K562 (cell line): ENCODE results near the gene SNIP1. TPM values are rescaled to one million over a fixed set of nuclear protein-coding genes. Genes with fewer than 3 reads are reported as not detected.

Experiments
- ARID1B ChIP-seq: fragments of 450-650 bp; IDR thresholded peaks from 2 replicates; pipeline ENCODE4 v1.6.1; 2016; ENCODE audit warnings: antibody characterized with exemption, mild to moderate bottlenecking, inconsistent platforms
- CREM ChIP-seq: IDR thresholded peaks from 2 replicates; pipeline ENCODE4 v1.6.1; 2014; ENCODE audit warnings: antibody characterized with exemption, low read depth
- DACH1 ChIP-seq: fragments of 450-650 bp; IDR thresholded peaks from 2 replicates; pipeline ENCODE4 v1.6.1; 2018; ENCODE audit not compliant: partially characterized antibody
- E2F1 ChIP-seq: sonication (generic); formaldehyde crosslinking; IDR thresholded peaks from 2 replicates; pipeline ENCODE4 v1.8.1; 2023; ENCODE audit warnings: mild to moderate bottlenecking, missing genetic modification reagents, moderate library complexity
- E2F6 ChIP-seq, 2 experiments: IDR thresholded peaks; 2 replicates each; pipeline ENCODE4 v1.6.1; 2011; ENCODE audit warnings: borderline replicate concordance in 1 of 2, control low read depth in 1 of 2, low read depth in 1 of 2, low read length in 1 of 2, mild to moderate bottlenecking in 1 of 2, mixed read lengths in 1 of 2, moderate library complexity in 1 of 2; ENCODE audit not compliant: insufficient read depth in 1 of 2, insufficient read length in 1 of 2, poor library complexity in 1 of 2, severe bottlenecking in 1 of 2; ENCODE audit errors: extremely low read depth in 1 of 2
- EP400 ChIP-seq: fragments of 450-650 bp; IDR thresholded peaks from 2 replicates; pipeline ENCODE4 v1.6.1; 2017; ENCODE audit warnings: antibody characterized with exemption, mild to moderate bottlenecking, moderate library complexity
- MLLT1 ChIP-seq, 2 experiments: fragments of 450-650 bp; IDR thresholded peaks; 2 replicates each; pipeline ENCODE4 v1.6.1; 2016
- MXI1 ChIP-seq: IDR thresholded peaks from 2 replicates; pipeline ENCODE4 v1.6.1; 2011; ENCODE audit warnings: low read depth, mild to moderate bottlenecking, improper control_type of control experiment, low read length
- NFRKB ChIP-seq: fragments of 450-650 bp; IDR thresholded peaks from 2 replicates; pipeline ENCODE4 v1.6.1; 2016; ENCODE audit warnings: low read depth
- RNF219 ChIP-seq: fragments of 250-450 bp; sonication (Bioruptor Pico); IDR thresholded peaks from 2 replicates; pipeline ENCODE4 v1.5.0; 2022; ENCODE audit warnings: mild to moderate bottlenecking
- USF1 ChIP-seq: sonication (generic); formaldehyde crosslinking; IDR thresholded peaks from 2 replicates; pipeline ENCODE4 v1.9.0; 2022; ENCODE audit warnings: mild to moderate bottlenecking, missing genetic modification reagents
- WHSC1 ChIP-seq: IDR thresholded peaks from one replicate; pipeline ENCODE4 v1.6.1; 2012; ENCODE audit warnings: low read length, control low read depth, inconsistent platforms
- ZBTB33 ChIP-seq: sonication (generic); formaldehyde crosslinking; IDR thresholded peaks from 2 replicates; pipeline ENCODE4 v1.8.1; 2023; ENCODE audit warnings: mild to moderate bottlenecking, missing genetic modification reagents
- ZBTB9 ChIP-seq: fragments of 450-650 bp; formaldehyde crosslinking; IDR thresholded peaks from 2 replicates; pipeline ENCODE4 v1.4.0; 2020; ENCODE audit warnings: mild to moderate bottlenecking, moderate library complexity
- ZNF707 ChIP-seq: fragments of 250-450 bp; sonication (Bioruptor Pico); conservative IDR thresholded peaks from 2 replicates; pipeline ENCODE4 v1.8.0; 2022; ENCODE audit warnings: inconsistent platforms, mild to moderate bottlenecking, moderate library complexity
- ZNF79 ChIP-seq: fragments of 250-450 bp; sonication (Bioruptor Pico); IDR thresholded peaks from 2 replicates; pipeline ENCODE4 v1.4.0; 2020; ENCODE audit warnings: low read depth, mild to moderate bottlenecking, moderate library complexity
- polyA plus RNA-seq, 8 experiments: library from polyadenylated mRNA; depleted of rRNA in 4 of 8; stranded (reverse) in 5 of 8; unstranded in 3 of 8; fragments of >200 nt; fragmentation: Nextera tagmentation in 2 of 8; fragmentation: Illumina TruSeq in 1 of 8; extraction: Ambion mirVana in 2 of 8; extraction: Trizol in 1 of 8; gene quantifications; 2 replicates each; pipeline versions ENCODE4 v1.2.1 to v1.2.3, GENCODE V29; 2011 to 2014; ENCODE audit warnings: inconsistent platforms in 1 of 8, missing spikeins in 1 of 8
- total RNA-seq, 7 experiments: library from RNA; depleted of rRNA in 6 of 7; stranded (reverse); fragments of >200 nt in 6 of 7; fragmentation: Illumina TruSeq in 2 of 7; extraction: Trizol in 2 of 7; gene quantifications; 2 replicates each; pipeline versions ENCODE4 v1.2.1 to v1.2.3, GENCODE V29; 2011 to 2021; ENCODE audit warnings: low replicate concordance in 1 of 7

SNIP1 gene
- total and polyA plus RNA-seq, 9 of the 15 experiments (the other 6 are each of a cell fraction or from before 2014, with no cell fraction given), result 2.9 to 25.9 (median 14.6) TPM

- peak; percentile 36; the same call in 1 of the 2 replicates for TF ChIP-seq E2F1
- no peak for TF ChIP-seq RNF219 (CRISPR knock-in tag)
- no peak for TF ChIP-seq ZNF707 (CRISPR knock-in tag)
- TF ChIP-seq ZBTB9 (CRISPR knock-in tag), result 0 out of 2 replicates have a peak, but pooled peaks have one; percentile 63
- peak; percentile 99 for TF ChIP-seq CREM
- peak; percentile 82 to 85 for TF ChIP-seq E2F6 (IDR thresholded peaks at IDR 0.05; ENCODE audit: borderline replicate concordance in 1 of 2, extremely low read depth in 1 of 2, insufficient read depth in 1 of 2, insufficient read length in 1 of 2, low read depth in 1 of 2, low read length in 1 of 2, poor library complexity in 1 of 2, severe bottlenecking in 1 of 2)
- TF ChIP-seq EP400, result peak; percentile 100
- peak; percentile 97 for TF ChIP-seq USF1 (CRISPR knock-in tag)
- peak; percentile 59; the same call in 1 of the 2 replicates for TF ChIP-seq ZBTB33
- peak; percentile 95 for TF ChIP-seq MXI1
- peak; percentile 51; the same call in 1 of the 2 replicates for TF ChIP-seq ZNF79 (CRISPR knock-in tag)
- TF ChIP-seq WHSC1, result no peak
- peak; percentile 71; the same call in 1 of the 2 replicates for TF ChIP-seq NFRKB
- 0 out of 2 replicates have a peak, but pooled peaks have one; percentile 27 for TF ChIP-seq ARID1B
- peak in 1 of 2 experiments; percentile 32; a peak in 1 of 4 replicates for TF ChIP-seq MLLT1 (IDR thresholded peaks at IDR 0.05)
- TF ChIP-seq DACH1, result no peak
These were observed 41.5 kb upstream of the SNIP1 start, which contains the start of gene GNL2 (continued) for GRCh38 chr1:37595440-37596181.
